Chondrocyte (in vitro differentiated cells): Measurements from ENCODE around the gene HEATR9. TPM values are rescaled to one million over a fixed set of nuclear protein-coding genes. Genes with fewer than 3 reads are reported as not detected.

Source experiments
- DNase-seq: peaks from one replicate; pipeline ENCODE4 v3.0.0; 2021; ENCODE audit warnings: mixed read lengths, low spot score
- H3K27ac Mint-ChIP-seq: one replicate; pipeline ENCODE4 v1.8.0; 2021; ENCODE audit warnings: mild to moderate bottlenecking, moderate library complexity, mixed read lengths; ENCODE audit not compliant: unreplicated experiment
- H3K27me3 Mint-ChIP-seq: 2 replicates; pipeline ENCODE4 v1.8.0; 2021; ENCODE audit warnings: low read depth, mixed read lengths
- H3K36me3 Mint-ChIP-seq: 2 replicates; pipeline ENCODE4 v1.8.0; 2021; ENCODE audit warnings: low read depth, mixed read lengths
- H3K4me1 Mint-ChIP-seq: 2 replicates; pipeline ENCODE4 v1.8.0; 2021; ENCODE audit warnings: low read depth, mild to moderate bottlenecking, mixed read lengths
- H3K4me3 Mint-ChIP-seq: one replicate; pipeline ENCODE4 v1.8.0; 2021; ENCODE audit warnings: mild to moderate bottlenecking, moderate library complexity, mixed read lengths; ENCODE audit not compliant: unreplicated experiment
- H3K9me3 Mint-ChIP-seq: 2 replicates; pipeline ENCODE4 v1.8.0; 2021; ENCODE audit warnings: low read depth, mixed read lengths
- CTCF ChIP-seq: fragments of 200-600 bp; sonication (generic); IDR thresholded peaks from 2 replicates; pipeline ENCODE4 v1.5.0; 2021; ENCODE audit warnings: antibody characterized with exemption, mild to moderate bottlenecking, moderate library complexity
- total RNA-seq: library from RNA; stranded (reverse); gene quantifications from 3 replicates; pipeline ENCODE4 v1.2.1, GENCODE V29; 2021

The HEATR9 gene
- total RNA-seq, 1 donor from 2014 or later = not detected

DNA sequence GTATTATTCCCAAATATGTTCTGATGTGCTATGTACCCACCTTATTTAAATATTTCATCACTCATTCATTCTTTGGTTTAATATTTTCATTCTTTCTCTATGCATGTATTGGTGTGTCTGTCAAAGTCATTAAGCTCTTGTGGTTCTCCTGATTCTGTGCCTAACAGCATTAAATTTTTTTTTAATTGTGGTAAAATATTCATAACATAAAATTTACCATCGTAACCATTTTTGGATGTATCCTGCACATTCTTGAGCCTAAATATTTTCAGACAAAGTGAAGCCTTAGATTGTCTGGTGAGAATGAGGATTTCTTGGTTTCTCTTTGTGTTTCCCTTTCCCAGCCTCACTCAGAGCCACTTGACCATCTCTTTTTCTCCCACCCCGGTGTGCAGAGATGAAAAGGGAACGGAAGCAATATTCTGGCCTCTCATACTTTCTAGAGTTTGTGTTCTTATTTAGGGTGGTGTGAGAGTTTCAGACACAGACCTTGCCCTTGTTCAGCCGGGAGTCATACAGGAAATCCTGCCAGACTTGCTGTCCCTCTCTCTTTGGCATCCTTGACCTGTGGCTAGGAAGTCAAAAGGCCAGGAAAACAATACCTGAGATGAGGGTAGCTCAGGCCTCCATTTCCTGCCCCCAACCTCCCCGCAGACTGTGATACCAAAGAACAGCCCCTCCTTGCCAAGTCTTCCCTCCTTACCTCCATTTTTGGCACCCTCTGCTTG lies 6.5 kb upstream of the HEATR9 start:
- Mint-ChIP-seq H3K27me3 (no peaks in the 10 kb centered on the region), H3K9me3 (no peaks in the 10 kb centered on the region), H3K27ac (no peak overlapping the region), H3K36me3 (no peaks in the 10 kb centered on the region), H3K4me3 (no peak overlapping the region), H3K4me1 (peaks cover 13% of the 10 kb centered on the region)
- no peak for TF ChIP-seq CTCF
- DNase-seq = no peak

GRCh38 chr17:35872196-35872980 lies 3.7 kb upstream of the HEATR9 start:
- Mint-ChIP-seq H3K9me3 (no peaks in the 10 kb centered on the region), H3K4me3 (no peak overlapping the region), H3K27me3 (no peaks in the 10 kb centered on the region), H3K4me1 (peaks cover 11% of the 10 kb centered on the region), H3K27ac (no peak overlapping the region), H3K36me3 (no peaks in the 10 kb centered on the region)
- TF ChIP-seq CTCF = no peak
- DNase-seq = no peak

DNA sequence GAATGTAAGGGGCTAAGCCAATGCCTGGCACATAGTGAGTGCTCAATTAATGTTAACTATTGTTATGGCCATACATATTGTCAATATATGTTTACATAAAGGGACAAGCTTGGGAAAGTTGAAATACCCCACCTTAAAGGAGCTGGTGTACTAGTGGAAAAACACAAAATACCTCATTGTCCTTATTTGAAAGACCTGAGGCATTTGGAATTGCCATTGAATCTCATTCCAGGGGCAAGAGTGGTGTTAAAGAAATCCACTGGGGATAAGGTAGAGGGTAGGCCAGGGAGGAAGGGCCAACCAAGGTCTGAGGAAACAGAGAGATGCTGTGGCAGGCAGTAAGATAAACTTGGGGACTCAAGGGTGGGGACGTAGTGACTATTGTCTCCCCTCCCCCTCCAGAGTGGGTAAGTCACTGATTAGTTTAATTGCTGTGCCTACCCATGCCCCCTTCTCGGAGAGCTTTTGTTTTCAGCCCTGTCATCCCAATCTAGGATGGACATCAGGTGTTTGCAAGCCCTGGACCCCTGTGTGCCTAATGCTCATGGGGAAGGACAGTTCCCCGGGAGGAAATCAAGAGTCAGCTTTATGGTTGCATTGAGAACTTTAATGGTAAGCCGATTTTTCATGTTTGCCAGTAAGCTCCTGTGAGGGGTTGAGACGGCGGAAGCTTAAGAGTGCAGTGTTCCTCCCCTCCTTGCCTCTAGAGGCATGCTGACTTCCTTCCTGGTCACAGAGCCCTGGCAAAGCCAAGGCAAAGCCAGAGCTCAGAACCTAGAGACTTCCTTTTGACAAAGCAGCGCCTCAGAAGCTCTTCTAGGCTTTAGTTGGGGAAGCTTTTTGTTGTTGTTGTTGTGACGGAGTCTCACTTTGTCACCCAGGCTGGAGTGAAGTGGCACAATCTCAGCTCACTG lies 2.5 kb upstream of the HEATR9 start:
- no peak for DNase-seq
- H3K27ac Mint-ChIP-seq = no peak overlapping the region
- H3K4me3 Mint-ChIP-seq = no peak overlapping the region
- H3K27me3 Mint-ChIP-seq = no peaks in the 10 kb centered on the region
- H3K9me3 Mint-ChIP-seq = no peaks in the 10 kb centered on the region
- TF ChIP-seq CTCF = no peak
- H3K36me3 Mint-ChIP-seq = no peaks in the 10 kb centered on the region
- peaks cover 15% of the 10 kb centered on the region for H3K4me1 Mint-ChIP-seq

GRCh38 chr17:35867574-35867973 lies 1.1 kb downstream of the HEATR9 start:
- TF ChIP-seq CTCF = no peak
- Mint-ChIP-seq H3K9me3 (no peaks in the 10 kb centered on the region), H3K4me3 (no peak overlapping the region), H3K4me1 (peaks cover 12% of the 10 kb centered on the region), H3K36me3 (peaks cover 1% of the 10 kb centered on the region), H3K27ac (no peak overlapping the region), H3K27me3 (no peaks in the 10 kb centered on the region)
- no peak for DNase-seq
